CD14-positive monocyte (primary cell): ENCODE measurements around the gene LOXHD1. TPM values are rescaled to one million over a fixed set of nuclear protein-coding genes. Genes with fewer than 3 reads are reported as not detected.

Experiments used
- DNase-seq, 3 donors: peaks; one replicate each; pipeline ENCODE4 v3.0.0-alpha.2; 2011 to 2022
- H2AFZ ChIP-seq: 2 replicates; pipeline ENCODE4 v1.6.0; 2012; ENCODE audit warnings: mild to moderate bottlenecking, low read depth, low read length, inconsistent platforms; ENCODE audit not compliant: insufficient read depth, poor library complexity, severe bottlenecking
- H3K27ac ChIP-seq, 2 donors: 1 replicate in 1 of 2; 2 replicates in 1 of 2; pipeline ENCODE4 v1.5.1; 2012 to 2013; ENCODE audit warnings: low read length in 2 of 2, control low read depth in 1 of 2, inconsistent platforms in 1 of 2, low read depth in 1 of 2, mild to moderate bottlenecking in 1 of 2
- H3K27me3 ChIP-seq, 2 donors: one replicate each; pipeline versions ENCODE4 v1.6.0 to v1.6.1; 2011 to 2013; ENCODE audit warnings: low read length in 2 of 2; ENCODE audit not compliant: control insufficient read depth in 2 of 2, insufficient read depth in 2 of 2
- H3K36me3 ChIP-seq, 2 donors: replicated peaks in 1 of 2; 1 replicate in 1 of 2; 2 replicates in 1 of 2; pipeline versions ENCODE4 v1.5.1 to v1.6.1; 2012 to 2013; ENCODE audit warnings: low read length in 2 of 2, control low read depth in 1 of 2, inconsistent platforms in 1 of 2, mild to moderate bottlenecking in 1 of 2; ENCODE audit not compliant: insufficient read depth in 2 of 2, control insufficient read depth in 1 of 2
- H3K4me1 ChIP-seq, 2 donors: 1 replicate in 1 of 2; 2 replicates in 1 of 2; pipeline versions ENCODE4 v1.5.1 to v1.6.1; 2012 to 2013; ENCODE audit warnings: low read length in 2 of 2, control low read depth in 1 of 2, inconsistent platforms in 1 of 2, mild to moderate bottlenecking in 1 of 2, moderate library complexity in 1 of 2; ENCODE audit not compliant: insufficient read depth in 2 of 2, control insufficient read depth in 1 of 2
- H3K4me2 ChIP-seq: replicated peaks from 2 replicates; pipeline ENCODE3; 2012; ENCODE audit warnings: low read length, moderate library complexity, mild to moderate bottlenecking; ENCODE audit not compliant: poor library complexity, severe bottlenecking; ENCODE audit errors: extremely low read depth
- H3K4me3 ChIP-seq, 3 experiments: fragments of 200-600 bp in 1 of 3; sonication (generic) in 1 of 3; replicated peaks in 1 of 3; 1 replicate in 2 of 3; 2 replicates in 1 of 3; pipeline ENCODE4 v1.5.1; 2011 to 2013; ENCODE audit warnings: low read length in 3 of 3, mild to moderate bottlenecking in 3 of 3, control low read depth in 2 of 3, low read depth in 2 of 3, inconsistent platforms in 1 of 3, moderate library complexity in 1 of 3
- H3K79me2 ChIP-seq: 2 replicates; pipeline ENCODE4 v1.6.0; 2012; ENCODE audit warnings: mild to moderate bottlenecking, control low read depth, inconsistent platforms, low read length, moderate library complexity; ENCODE audit not compliant: insufficient read depth
- H3K9ac ChIP-seq: 2 replicates; pipeline ENCODE4 v1.6.0; 2017; ENCODE audit warnings: low read length, mild to moderate bottlenecking; ENCODE audit not compliant: insufficient read depth, poor library complexity, severe bottlenecking
- H3K9me3 ChIP-seq, 2 donors: replicated peaks in 1 of 2; 1 replicate in 1 of 2; 2 replicates in 1 of 2; pipeline versions ENCODE4 v1.5.1 to v1.6.1; 2012 to 2013; ENCODE audit warnings: low read length in 2 of 2, control low read depth in 1 of 2; ENCODE audit not compliant: control insufficient read depth in 1 of 2, insufficient read depth in 1 of 2
- H4K20me1 ChIP-seq: 2 replicates; pipeline ENCODE4 v1.6.0; 2012; ENCODE audit warnings: mild to moderate bottlenecking, low read length, control low read depth, moderate library complexity; ENCODE audit not compliant: insufficient read depth
- H3K27ac Mint-ChIP-seq, 7 donors: one replicate each; pipeline ENCODE4 v1.8.0; 2020; ENCODE audit warnings: mild to moderate bottlenecking in 7 of 7, mixed read lengths in 7 of 7, moderate library complexity in 6 of 7, inconsistent platforms in 2 of 7
- H3K27me3 Mint-ChIP-seq, 3 donors: one replicate each; pipeline ENCODE4 v1.8.0; 2021 to 2022; ENCODE audit warnings: low read depth in 3 of 3, mild to moderate bottlenecking in 3 of 3, mixed read lengths in 3 of 3, moderate library complexity in 3 of 3, inconsistent platforms in 1 of 3
- H3K36me3 Mint-ChIP-seq, 2 donors: one replicate each; pipeline ENCODE4 v1.8.0; 2020; ENCODE audit warnings: mixed read lengths in 2 of 2, inconsistent platforms in 1 of 2, mild to moderate bottlenecking in 1 of 2
- H3K4me1 Mint-ChIP-seq: one replicate; pipeline ENCODE4 v1.8.0; 2020; ENCODE audit warnings: mild to moderate bottlenecking, mixed read lengths
- H3K4me3 Mint-ChIP-seq, 2 donors: one replicate each; pipeline ENCODE4 v1.8.0; 2020; ENCODE audit warnings: mild to moderate bottlenecking in 2 of 2, mixed read lengths in 2 of 2, moderate library complexity in 1 of 2
- H3K9me3 Mint-ChIP-seq, 7 donors: one replicate each; pipeline ENCODE4 v1.8.0; 2020 to 2022; ENCODE audit warnings: mixed read lengths in 7 of 7, mild to moderate bottlenecking in 6 of 7, moderate library complexity in 6 of 7, inconsistent platforms in 2 of 7
- CTCF ChIP-seq: fragments of 200-600 bp; IDR thresholded peaks from one replicate; pipeline ENCODE4 v1.8.0; 2022; ENCODE audit warnings: antibody characterized with exemption, mild to moderate bottlenecking
- WGBS: methylation state at CpG from one replicate; pipeline ENCODE4 v1.1.5; 2013; ENCODE audit warnings: missing lambda C conversion rate; ENCODE audit not compliant: insufficient coverage; 5-methylcytosine and 5-hydroxymethylcytosine counted together
- intact Hi-C, 2 donors: fragments of 100-400 bp; cut with micrococcal nuclease; formaldehyde crosslinking; loops; one replicate each; pipeline versions ENCODE4 v1.15.0 to v1.15.1; 2023
- polyA plus RNA-seq, 3 donors: library from polyadenylated mRNA; depleted of rRNA in 1 of 3; unstranded in 2 of 3; stranded (reverse) in 1 of 3; fragments of 300-500 nt in 2 of 3; fragments of >200 nt in 1 of 3; fragmentation: Illumina TruSeq in 2 of 3; gene quantifications; 1 replicate in 2 of 3; 2 replicates in 1 of 3; pipeline ENCODE4 v1.2.3, GENCODE V29; 2012 to 2021

The LOXHD1 gene
- polyA plus RNA-seq, 3 donors: 0.33 to 10.9 (median 0.61) TPM

- Histone ChIP-seq H3K9ac (no peak overlapping the region), H3K27me3 (no peaks in the 10 kb centered on the region), H2AFZ (no peak overlapping the region), H3K9me3 (no peaks in the 10 kb centered on the region), H3K4me1 (peaks cover 6% of the 10 kb centered on the region in 2 donors), H3K4me2 (no peak overlapping the region), H3K4me3 (no peak overlapping the region), H4K20me1 (no peaks in the 10 kb centered on the region), H3K79me2 (no peaks in the 10 kb centered on the region), H3K36me3 (no peaks in the 10 kb centered on the region), H3K27ac (no peak overlapping the region)
- Mint-ChIP-seq H3K27me3 (peaks cover 0 to 4% (median 2%) of the 10 kb centered on the region in 3 donors), H3K27ac (no peak overlapping the region), H3K4me3 (no peak overlapping the region), H3K9me3 (peaks cover 0 to 3% (median 0%) of the 10 kb centered on the region in 7 donors), H3K4me1 (peaks cover 4% of the 10 kb centered on the region), H3K36me3 (no peaks in the 10 kb centered on the region)
- WGBS: 100% methylated on average over 1 of the region's 3 CpGs
- TF ChIP-seq CTCF: no peak
- DNase-seq: no peak
- intact Hi-C loops: no loop called here
These were observed 37.5 kb downstream of the LOXHD1 start for GRCh38 chr18:46619559-46619958.

- no peaks in the 10 kb centered on the region for H3K36me3 ChIP-seq
- H3K4me3 ChIP-seq: no peak overlapping the region
- peaks cover 0 to 3% (median 0%) of the 10 kb centered on the region in 7 donors for H3K9me3 Mint-ChIP-seq
- H3K4me1 ChIP-seq: no peaks in the 10 kb centered on the region
- no peaks in the 10 kb centered on the region for H3K79me2 ChIP-seq
- H3K9me3 ChIP-seq: no peaks in the 10 kb centered on the region
- H3K27me3 ChIP-seq: no peaks in the 10 kb centered on the region
- no peak overlapping the region for H3K4me2 ChIP-seq
- H3K36me3 Mint-ChIP-seq: no peaks in the 10 kb centered on the region
- H3K27ac Mint-ChIP-seq: no peak overlapping the region
- no peak overlapping the region for H3K9ac ChIP-seq
- H3K27ac ChIP-seq: no peak overlapping the region
- no peak for DNase-seq
- intact Hi-C loops: no loop called here
- H3K4me1 Mint-ChIP-seq: no peaks in the 10 kb centered on the region
- peaks cover 0 to 2% (median 0%) of the 10 kb centered on the region in 3 donors for H3K27me3 Mint-ChIP-seq
- H4K20me1 ChIP-seq: no peaks in the 10 kb centered on the region
- H3K4me3 Mint-ChIP-seq: no peak overlapping the region
- no peak for TF ChIP-seq CTCF
- no peak overlapping the region for H2AFZ ChIP-seq
These were observed 41.3 kb downstream of the LOXHD1 start for GRCh38 chr18:46615720-46616119.
